HEK293 (cell line): ENCODE results near the gene ZHX3.

Source experiments
- ZFP41 ChIP-seq: fragments of 450-650 bp; formaldehyde crosslinking; IDR thresholded peaks from 2 replicates; pipeline ENCODE4 v1.5.1; 2016; ENCODE audit warnings: missing biosample characterization, missing genetic modification characterization, borderline replicate concordance
- ZNF473 ChIP-seq: fragments of 450-650 bp; formaldehyde crosslinking; IDR thresholded peaks from 2 replicates; pipeline ENCODE4 v1.5.1; 2017; ENCODE audit warnings: missing biosample characterization, missing genetic modification characterization
- TF ChIP-seq, protein P1 (sequence below): fragments of 450-650 bp; formaldehyde crosslinking; IDR thresholded peaks from 2 replicates; pipeline ENCODE4 v1.5.1; 2016; ENCODE audit warnings: missing biosample characterization, missing genetic modification characterization, low read depth
- TF ChIP-seq, protein P2 (sequence below): fragments of 450-650 bp; formaldehyde crosslinking; IDR thresholded peaks from 2 replicates; pipeline ENCODE4 v1.5.1; 2016; ENCODE audit warnings: missing biosample characterization, missing genetic modification characterization

DNA sequence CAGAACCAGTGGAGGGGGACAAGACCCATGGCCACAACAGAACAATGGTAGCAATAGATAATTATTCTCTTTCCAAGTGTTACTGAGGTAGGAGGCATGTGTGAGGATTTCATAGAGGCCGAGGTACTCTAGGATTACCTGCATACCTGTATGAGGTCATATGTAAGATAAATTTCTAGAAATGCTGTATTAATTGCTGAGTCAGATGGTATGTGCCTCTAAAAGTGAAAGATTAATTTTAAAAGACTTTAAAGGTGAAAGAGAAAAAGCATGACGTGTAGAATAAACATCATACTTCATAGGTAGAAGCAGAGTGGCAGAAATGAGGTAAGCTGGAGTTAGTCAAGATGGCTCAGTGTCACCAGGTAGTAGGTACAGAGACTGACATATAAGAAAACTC is 51.6 kb downstream of the ZHX3 start:
- TF ChIP-seq, protein P1, sequence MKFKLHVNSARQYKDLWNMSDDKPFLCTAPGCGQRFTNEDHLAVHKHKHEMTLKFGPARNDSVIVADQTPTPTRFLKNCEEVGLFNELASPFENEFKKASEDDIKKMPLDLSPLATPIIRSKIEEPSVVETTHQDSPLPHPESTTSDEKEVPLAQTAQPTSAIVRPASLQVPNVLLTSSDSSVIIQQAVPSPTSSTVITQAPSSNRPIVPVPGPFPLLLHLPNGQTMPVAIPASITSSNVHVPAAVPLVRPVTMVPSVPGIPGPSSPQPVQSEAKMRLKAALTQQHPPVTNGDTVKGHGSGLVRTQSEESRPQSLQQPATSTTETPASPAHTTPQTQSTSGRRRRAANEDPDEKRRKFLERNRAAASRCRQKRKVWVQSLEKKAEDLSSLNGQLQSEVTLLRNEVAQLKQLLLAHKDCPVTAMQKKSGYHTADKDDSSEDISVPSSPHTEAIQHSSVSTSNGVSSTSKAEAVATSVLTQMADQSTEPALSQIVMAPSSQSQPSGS (tag by site-specific recombination) = no peak
- TF ChIP-seq, protein P2, sequence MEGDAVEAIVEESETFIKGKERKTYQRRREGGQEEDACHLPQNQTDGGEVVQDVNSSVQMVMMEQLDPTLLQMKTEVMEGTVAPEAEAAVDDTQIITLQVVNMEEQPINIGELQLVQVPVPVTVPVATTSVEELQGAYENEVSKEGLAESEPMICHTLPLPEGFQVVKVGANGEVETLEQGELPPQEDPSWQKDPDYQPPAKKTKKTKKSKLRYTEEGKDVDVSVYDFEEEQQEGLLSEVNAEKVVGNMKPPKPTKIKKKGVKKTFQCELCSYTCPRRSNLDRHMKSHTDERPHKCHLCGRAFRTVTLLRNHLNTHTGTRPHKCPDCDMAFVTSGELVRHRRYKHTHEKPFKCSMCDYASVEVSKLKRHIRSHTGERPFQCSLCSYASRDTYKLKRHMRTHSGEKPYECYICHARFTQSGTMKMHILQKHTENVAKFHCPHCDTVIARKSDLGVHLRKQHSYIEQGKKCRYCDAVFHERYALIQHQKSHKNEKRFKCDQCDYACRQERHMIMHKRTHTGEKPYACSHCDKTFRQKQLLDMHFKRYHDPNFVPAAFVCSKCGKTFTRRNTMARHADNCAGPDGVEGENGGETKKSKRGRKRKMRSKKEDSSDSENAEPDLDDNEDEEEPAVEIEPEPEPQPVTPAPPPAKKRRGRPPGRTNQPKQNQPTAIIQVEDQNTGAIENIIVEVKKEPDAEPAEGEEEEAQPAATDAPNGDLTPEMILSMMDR (tag by site-specific recombination) = no peak
- TF ChIP-seq ZFP41 (tag by site-specific recombination) = no peak
- TF ChIP-seq ZNF473 (tag by site-specific recombination) = no peak
